ENCODE results near the gene EPN3. TPM values are rescaled to one million over a fixed set of nuclear protein-coding genes. Genes with fewer than 3 reads are reported as not detected.

The EPN3 gene
- 1.5 TPM for total RNA-seq
- long read RNA-seq: 0 reads

- Histone ChIP-seq H3K36me3 (no peaks in the 10 kb centered on the region), H3K27ac (no peak within 1 kb of the TSS), H3K27me3 (ENCODE audit: low read depth) (peaks cover 46% of the 10 kb centered on the region), H3K4me1 (peaks cover 29% of the 10 kb centered on the region), H3K4me3 (peak within 1 kb of the TSS; percentile 23), H3K9me3 (no peaks in the 10 kb centered on the region)
- TF ChIP-seq CTCF (IDR thresholded peaks at IDR 0.05): no peak
- ATAC-seq: peak; percentile 74 to 77
- peak; percentile 75 for DNase-seq
- intact Hi-C loops (cut with DNase I): no loop called here
Observed at GRCh38 chr17:50532452-50533024, at the start of gene EPN3. Gene EPN3 (plus strand): TSS chr17:50532735. CDS start chr17:50536557, 3,822 bp downstream.

GRCh38 chr17:50483266-50483665 lies 49.3 kb upstream of the EPN3 start:
- no peak for TF ChIP-seq CTCF (IDR thresholded peaks at IDR 0.05)
- Histone ChIP-seq H3K4me1 (peaks cover 35% of the 10 kb centered on the region), H3K9me3 (no peaks in the 10 kb centered on the region), H3K27me3 (ENCODE audit: low read depth) (no peaks in the 10 kb centered on the region), H3K36me3 (peaks cover 55% of the 10 kb centered on the region), H3K27ac (no peak overlapping the region), H3K4me3 (no peak overlapping the region)
- no peak for ATAC-seq
- intact Hi-C loops (cut with DNase I): no loop called here
- DNase-seq: peak; percentile 20

- H3K27ac ChIP-seq: no peak overlapping the region
- ATAC-seq (no peak), DNase-seq (peak; percentile 21)
- peaks cover 27% of the 10 kb centered on the region for H3K4me1 ChIP-seq
- no peaks in the 10 kb centered on the region for H3K9me3 ChIP-seq
- no peak overlapping the region for H3K4me3 ChIP-seq
- intact Hi-C loops (cut with DNase I): no loop called here
- TF ChIP-seq CTCF (IDR thresholded peaks at IDR 0.05): no peak
- H3K36me3 ChIP-seq: peaks cover 55% of the 10 kb centered on the region
- H3K27me3 ChIP-seq (ENCODE audit: low read depth): no peaks in the 10 kb centered on the region
Observed at GRCh38 chr17:50484386-50485155, 48.0 kb upstream of the EPN3 start.

- H3K36me3 ChIP-seq: peaks cover 41% of the 10 kb centered on the region
- H3K9me3 ChIP-seq: no peaks in the 10 kb centered on the region
- no peaks in the 10 kb centered on the region for H3K27me3 ChIP-seq (ENCODE audit: low read depth)
- DNase-seq (no peak), ATAC-seq (no peak)
- TF ChIP-seq CTCF (IDR thresholded peaks at IDR 0.05): no peak
- no peak overlapping the region for H3K27ac ChIP-seq
- peaks cover 10% of the 10 kb centered on the region for H3K4me1 ChIP-seq
- intact Hi-C loops (cut with DNase I): no loop called here
- H3K4me3 ChIP-seq: no peak overlapping the region
Observed at GRCh38 chr17:50487213-50488096, 45.1 kb upstream of the EPN3 start.

- ATAC-seq (no peak), DNase-seq (no peak)
- TF ChIP-seq CTCF (IDR thresholded peaks at IDR 0.05): no peak
- Histone ChIP-seq H3K4me3 (no peak overlapping the region), H3K36me3 (peaks cover 32% of the 10 kb centered on the region), H3K27ac (no peak overlapping the region), H3K27me3 (ENCODE audit: low read depth) (no peaks in the 10 kb centered on the region), H3K4me1 (no peaks in the 10 kb centered on the region), H3K9me3 (no peaks in the 10 kb centered on the region)
- intact Hi-C loops (cut with DNase I): no loop called here
Observed at GRCh38 chr17:50488880-50489279, 43.7 kb upstream of the EPN3 start.

Data from lower lobe of right lung (tissue), 2 donors.